ENCODE results near the gene MRPL36. TPM values are rescaled to one million over a fixed set of nuclear protein-coding genes. Genes with fewer than 3 reads are reported as not detected.
A peak's percentile ranks its signal among the peaks of the same experiment; 100 is the strongest.

MRPL36 gene
- total and polyA plus RNA-seq, 2 experiments from 2014 or later: 73.9 to 195 TPM

DNA sequence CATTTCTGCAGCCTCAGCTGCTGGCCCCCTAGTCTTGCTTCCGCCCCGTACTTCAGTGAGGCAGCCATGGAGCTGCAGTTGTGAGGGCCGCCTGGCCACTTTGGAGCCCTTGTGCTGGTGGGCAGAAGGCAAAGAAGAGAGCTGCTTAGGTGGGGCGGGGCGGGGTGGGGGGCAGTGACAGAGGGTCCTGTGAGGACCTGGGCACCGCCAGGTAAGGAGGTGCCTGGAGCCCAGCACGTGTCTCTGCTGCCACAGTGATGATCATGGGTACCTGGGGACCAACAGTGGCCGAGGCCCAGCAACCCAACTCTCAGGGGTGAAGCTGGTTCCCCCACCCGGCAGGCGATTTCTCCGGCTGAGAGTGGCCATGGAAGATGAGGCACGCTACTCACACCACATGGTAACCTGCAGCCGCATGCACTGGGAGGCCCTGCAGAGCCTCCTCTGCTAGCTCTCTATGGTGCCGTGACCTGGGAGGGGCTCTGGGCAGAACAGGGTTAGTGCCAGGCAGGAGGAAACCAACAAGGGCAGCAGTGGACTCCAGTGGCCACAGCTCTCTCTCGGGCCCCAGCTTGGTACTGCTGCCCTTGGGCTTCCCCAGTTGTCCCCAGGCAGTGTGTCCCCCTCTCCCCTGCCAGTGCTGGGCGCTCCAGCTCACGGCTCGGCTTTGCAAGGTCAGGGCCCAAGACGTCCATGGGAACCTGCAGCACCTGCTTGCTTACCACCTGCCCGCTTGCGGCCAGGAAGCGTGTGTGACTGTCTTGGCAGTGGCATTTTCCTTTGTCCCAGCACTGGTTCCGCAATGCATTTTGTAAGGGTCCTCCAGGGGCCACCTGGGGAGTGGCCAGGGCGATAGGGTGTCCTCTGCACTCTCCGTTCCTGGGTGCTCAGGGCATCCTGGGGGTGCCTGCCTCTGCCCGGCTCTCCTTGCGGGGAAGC, 25.5 kb upstream of the MRPL36 start:
- Histone ChIP-seq H3K36me3 (peaks cover 24% of the 10 kb centered on the region), H3K27me3 (no peaks in the 10 kb centered on the region), H3K4me3 (no peak overlapping the region), H3K4me1 (ENCODE audit: low read depth) (no peaks in the 10 kb centered on the region), H3K27ac (peak overlapping the region; percentile 32), H3K9me3 (ENCODE audit: low read depth) (no peaks in the 10 kb centered on the region)
- DNase-seq (ENCODE audit: low read depth in 1 of 2, low spot score in 1 of 2): no peak
- TF ChIP-seq, protein P1, sequence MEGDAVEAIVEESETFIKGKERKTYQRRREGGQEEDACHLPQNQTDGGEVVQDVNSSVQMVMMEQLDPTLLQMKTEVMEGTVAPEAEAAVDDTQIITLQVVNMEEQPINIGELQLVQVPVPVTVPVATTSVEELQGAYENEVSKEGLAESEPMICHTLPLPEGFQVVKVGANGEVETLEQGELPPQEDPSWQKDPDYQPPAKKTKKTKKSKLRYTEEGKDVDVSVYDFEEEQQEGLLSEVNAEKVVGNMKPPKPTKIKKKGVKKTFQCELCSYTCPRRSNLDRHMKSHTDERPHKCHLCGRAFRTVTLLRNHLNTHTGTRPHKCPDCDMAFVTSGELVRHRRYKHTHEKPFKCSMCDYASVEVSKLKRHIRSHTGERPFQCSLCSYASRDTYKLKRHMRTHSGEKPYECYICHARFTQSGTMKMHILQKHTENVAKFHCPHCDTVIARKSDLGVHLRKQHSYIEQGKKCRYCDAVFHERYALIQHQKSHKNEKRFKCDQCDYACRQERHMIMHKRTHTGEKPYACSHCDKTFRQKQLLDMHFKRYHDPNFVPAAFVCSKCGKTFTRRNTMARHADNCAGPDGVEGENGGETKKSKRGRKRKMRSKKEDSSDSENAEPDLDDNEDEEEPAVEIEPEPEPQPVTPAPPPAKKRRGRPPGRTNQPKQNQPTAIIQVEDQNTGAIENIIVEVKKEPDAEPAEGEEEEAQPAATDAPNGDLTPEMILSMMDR (IDR thresholded peaks at IDR 0.05; ENCODE audit: low read depth, low read length): no peak

DNA sequence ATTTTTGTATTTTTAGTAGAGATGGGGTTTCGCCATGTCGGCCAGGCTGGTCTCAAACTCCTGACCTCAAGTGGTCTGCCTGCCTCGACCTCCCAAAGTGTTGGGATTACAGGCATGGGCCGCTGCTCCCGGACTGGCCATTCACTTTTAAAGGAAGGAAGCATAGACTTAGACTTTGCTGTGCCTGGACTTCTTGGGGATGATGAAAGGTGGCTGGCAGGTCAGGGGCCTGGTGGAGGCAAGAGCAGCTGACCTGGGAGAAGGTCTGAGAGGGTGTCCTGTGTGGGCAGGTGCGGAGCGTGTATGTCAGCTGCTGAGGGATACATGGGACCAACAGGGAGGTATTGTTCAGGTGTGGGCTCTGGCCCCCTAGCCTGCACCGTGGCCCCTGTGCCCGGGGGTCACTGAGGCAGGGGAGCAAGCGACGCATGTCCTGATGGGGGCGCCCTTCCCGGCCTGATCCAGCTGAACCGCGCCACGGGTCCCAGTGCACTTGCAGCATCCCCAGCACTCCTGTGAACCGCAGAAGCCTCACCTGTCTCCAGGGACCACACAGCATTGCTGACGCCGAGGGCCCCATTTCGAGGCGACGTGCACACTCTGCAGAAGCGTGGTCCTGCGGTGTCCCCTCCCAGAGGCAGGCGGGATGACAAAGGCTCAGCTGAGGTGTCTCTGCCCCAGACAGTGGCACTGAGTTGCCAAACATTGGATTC, 24.6 kb upstream of the MRPL36 start:
- Histone ChIP-seq H3K4me1 (ENCODE audit: low read depth) (no peaks in the 10 kb centered on the region), H3K27ac (no peak overlapping the region), H3K27me3 (no peaks in the 10 kb centered on the region), H3K4me3 (no peak overlapping the region), H3K9me3 (ENCODE audit: low read depth) (no peaks in the 10 kb centered on the region), H3K36me3 (peaks cover 32% of the 10 kb centered on the region)
- TF ChIP-seq, protein P1 (IDR thresholded peaks at IDR 0.05; ENCODE audit: low read depth, low read length): no peak
- no peak for DNase-seq (ENCODE audit: low read depth in 1 of 2, low spot score in 1 of 2)

DNA sequence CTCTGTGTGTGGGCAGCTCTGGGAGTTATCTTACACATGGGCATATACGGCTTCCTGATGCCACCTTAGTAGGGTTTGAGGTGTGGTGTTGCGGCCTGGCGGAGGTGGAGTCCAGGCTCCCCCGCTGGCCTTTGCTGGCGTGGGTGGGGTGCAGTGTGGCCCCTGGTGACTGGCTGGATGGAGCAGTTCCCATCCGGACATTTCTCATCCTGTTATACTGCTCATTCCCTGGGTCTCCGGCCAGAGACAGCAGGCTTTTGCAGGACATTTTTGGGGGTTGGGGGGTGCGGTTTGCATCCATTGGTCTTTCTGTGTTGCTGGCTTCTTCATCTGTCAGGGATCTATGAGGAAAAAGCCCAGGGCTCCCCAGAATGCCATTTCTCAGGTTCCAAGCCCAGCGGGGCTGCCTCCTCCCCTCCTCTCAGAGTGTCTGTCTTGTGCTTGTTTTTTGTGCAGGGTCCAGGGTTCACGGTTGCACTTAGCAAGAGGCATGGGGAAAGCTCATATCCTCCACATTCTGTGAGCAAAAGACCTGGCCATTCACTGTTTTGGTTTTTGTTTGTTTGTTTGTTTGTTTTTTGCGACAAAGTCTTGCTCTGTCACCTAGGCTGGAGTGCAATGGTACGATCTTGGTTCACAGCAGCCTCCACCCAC, 23.9 kb upstream of the MRPL36 start:
- peaks cover 3% of the 10 kb centered on the region for H3K4me1 ChIP-seq (ENCODE audit: low read depth)
- TF ChIP-seq, protein P1 (IDR thresholded peaks at IDR 0.05; ENCODE audit: low read depth, low read length): no peak

DNA sequence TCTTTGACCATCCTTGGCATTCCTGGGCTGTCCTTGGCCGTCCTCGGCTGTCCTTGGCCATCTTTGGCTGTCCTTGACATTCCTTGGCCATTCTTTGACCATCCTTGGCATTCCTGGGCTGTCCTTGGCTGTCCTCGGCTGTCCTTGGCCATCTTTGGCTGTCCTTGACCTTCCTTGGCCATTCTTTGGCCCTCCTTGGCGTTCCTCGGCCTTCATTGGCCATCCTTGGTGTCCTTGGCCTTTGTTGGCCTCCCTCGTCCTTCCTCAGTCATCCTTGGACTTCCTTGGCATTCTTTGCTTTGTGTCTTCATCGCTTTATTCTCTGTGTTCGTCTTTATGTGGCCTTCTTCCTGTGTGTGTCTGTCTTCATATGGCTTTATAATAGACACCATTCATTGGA, 22.2 kb upstream of the MRPL36 start:
- H3K4me1 ChIP-seq (ENCODE audit: low read depth): peaks cover 5% of the 10 kb centered on the region
- TF ChIP-seq, protein P1 (IDR thresholded peaks at IDR 0.05; ENCODE audit: low read depth, low read length): no peak
- peaks cover 40% of the 10 kb centered on the region for H3K36me3 ChIP-seq
- H3K27me3 ChIP-seq: no peaks in the 10 kb centered on the region
- no peak overlapping the region for H3K4me3 ChIP-seq
- H3K9me3 ChIP-seq (ENCODE audit: low read depth): no peaks in the 10 kb centered on the region
- H3K27ac ChIP-seq: no peak overlapping the region
- DNase-seq (ENCODE audit: low read depth in 1 of 2, low spot score in 1 of 2): no peak

More for the DNA sequence above, 23.9 kb upstream of the MRPL36 start:
- peak overlapping the region; percentile 6 for H3K27ac ChIP-seq
- H3K9me3 ChIP-seq (ENCODE audit: low read depth): no peaks in the 10 kb centered on the region
- no peaks in the 10 kb centered on the region for H3K27me3 ChIP-seq
- no peak for DNase-seq (ENCODE audit: low read depth in 1 of 2, low spot score in 1 of 2)
- H3K4me3 ChIP-seq: no peak overlapping the region
- H3K36me3 ChIP-seq: peaks cover 34% of the 10 kb centered on the region

GRCh38 chr5:1820926-1821325, 21.3 kb upstream of the MRPL36 start:
- TF ChIP-seq, protein P1 (IDR thresholded peaks at IDR 0.05; ENCODE audit: low read depth, low read length): no peak
- H3K9me3 ChIP-seq (ENCODE audit: low read depth): no peaks in the 10 kb centered on the region
- H3K36me3 ChIP-seq: peaks cover 46% of the 10 kb centered on the region
- H3K4me1 ChIP-seq (ENCODE audit: low read depth): peaks cover 5% of the 10 kb centered on the region
- no peak for DNase-seq (ENCODE audit: low read depth in 1 of 2, low spot score in 1 of 2)
- H3K27ac ChIP-seq: peak overlapping the region; percentile 23
- no peak overlapping the region for H3K4me3 ChIP-seq
- no peaks in the 10 kb centered on the region for H3K27me3 ChIP-seq

Measured in cardiac muscle cell (in vitro differentiated cells and primary cell).